Activated T-helper 2 cell treated with anti-CD3 and anti-CD28 coated beads, Interferon-gamma antibody, Interleukin-2, Interleukin-4, amounts not matched to agents 10 μg/mL and 5 μg/mL and 100 μg/mL, durations not matched to agents 14 hours and 24 hours and 36 hours (primary cell): ENCODE measurements around the gene VPS37D. TPM values are rescaled to one million over a fixed set of nuclear protein-coding genes. Genes with fewer than 3 reads are reported as not detected.

Experiments
- DNase-seq: peaks from one replicate; pipeline ENCODE4 v3.0.0; 2021; ENCODE audit warnings: low spot score
- H3K27ac Mint-ChIP-seq: one replicate; pipeline ENCODE4 v1.8.0; 2021; ENCODE audit warnings: mixed read lengths
- H3K27me3 Mint-ChIP-seq: one replicate; pipeline ENCODE4 v1.8.0; 2021; ENCODE audit warnings: low read depth, mixed read lengths
- H3K36me3 Mint-ChIP-seq: one replicate; pipeline ENCODE4 v1.8.0; 2021; ENCODE audit warnings: low read depth, mixed read lengths
- H3K4me1 Mint-ChIP-seq: one replicate; pipeline ENCODE4 v1.8.0; 2021; ENCODE audit warnings: low read depth, mixed read lengths
- H3K4me3 Mint-ChIP-seq: one replicate; pipeline ENCODE4 v1.8.0; 2021; ENCODE audit warnings: low read depth, mild to moderate bottlenecking, moderate library complexity, mixed read lengths
- H3K9me3 Mint-ChIP-seq: one replicate; pipeline ENCODE4 v1.8.0; 2021; ENCODE audit warnings: mixed read lengths
- intact Hi-C: fragments of 100-400 bp; cut with micrococcal nuclease; formaldehyde crosslinking; loops from one replicate; pipeline ENCODE4 v1.15.1; 2023
- total RNA-seq: library from RNA; stranded (reverse); gene quantifications from 2 replicates; pipeline ENCODE4 v1.2.3, GENCODE V29; 2022

VPS37D gene
- total RNA-seq, 1 donor from 2014 or later = 0.30 TPM

- Mint-ChIP-seq H3K9me3 (no peaks in the 10 kb centered on the region), H3K4me1 (peaks cover 3% of the 10 kb centered on the region), H3K36me3 (no peaks in the 10 kb centered on the region), H3K27ac (no peak overlapping the region), H3K4me3 (no peak overlapping the region), H3K27me3 (peaks cover 29% of the 10 kb centered on the region)
- DNase-seq = no peak
- intact Hi-C loops = no loop called here
Observed at GRCh38 chr7:73631558-73631957, 36.1 kb upstream of the VPS37D start.

GRCh38 chr7:73633323-73633722 is 34.3 kb upstream of the VPS37D start:
- no peak for DNase-seq
- Mint-ChIP-seq H3K9me3 (no peaks in the 10 kb centered on the region), H3K4me3 (no peak overlapping the region), H3K4me1 (peaks cover 3% of the 10 kb centered on the region), H3K36me3 (no peaks in the 10 kb centered on the region), H3K27ac (no peak overlapping the region), H3K27me3 (peaks cover 14% of the 10 kb centered on the region)
- intact Hi-C loops = no loop called here

- no peaks in the 10 kb centered on the region for H3K36me3 Mint-ChIP-seq
- peaks cover 10% of the 10 kb centered on the region for H3K27me3 Mint-ChIP-seq
- H3K9me3 Mint-ChIP-seq = no peaks in the 10 kb centered on the region
- DNase-seq = no peak
- peaks cover 3% of the 10 kb centered on the region for H3K4me1 Mint-ChIP-seq
- intact Hi-C loops = no loop called here
- no peak overlapping the region for H3K27ac Mint-ChIP-seq
- no peak overlapping the region for H3K4me3 Mint-ChIP-seq
Observed at GRCh38 chr7:73633844-73634243, 33.8 kb upstream of the VPS37D start.

GRCh38 chr7:73635428-73636200 is 32.0 kb upstream of the VPS37D start:
- intact Hi-C loops = no loop called here
- no peak for DNase-seq
- H3K36me3 Mint-ChIP-seq = no peaks in the 10 kb centered on the region
- H3K4me3 Mint-ChIP-seq = no peak overlapping the region
- no peak overlapping the region for H3K27ac Mint-ChIP-seq
- peaks cover 7% of the 10 kb centered on the region for H3K27me3 Mint-ChIP-seq
- no peaks in the 10 kb centered on the region for H3K9me3 Mint-ChIP-seq
- H3K4me1 Mint-ChIP-seq = peaks cover 3% of the 10 kb centered on the region

- H3K4me1 Mint-ChIP-seq = peaks cover 3% of the 10 kb centered on the region
- peaks cover 4% of the 10 kb centered on the region for H3K9me3 Mint-ChIP-seq
- no peaks in the 10 kb centered on the region for H3K36me3 Mint-ChIP-seq
- H3K4me3 Mint-ChIP-seq = no peak overlapping the region
- DNase-seq = no peak
- H3K27ac Mint-ChIP-seq = no peak overlapping the region
- intact Hi-C loops = no loop called here
- peaks cover 5% of the 10 kb centered on the region for H3K27me3 Mint-ChIP-seq
Observed at GRCh38 chr7:73638911-73639310, 28.7 kb upstream of the VPS37D start.

GRCh38 chr7:73642834-73643233 is 24.8 kb upstream of the VPS37D start:
- H3K27me3 Mint-ChIP-seq = peaks cover 25% of the 10 kb centered on the region
- H3K9me3 Mint-ChIP-seq = peaks cover 4% of the 10 kb centered on the region
- H3K4me3 Mint-ChIP-seq = no peak overlapping the region
- no peaks in the 10 kb centered on the region for H3K4me1 Mint-ChIP-seq
- intact Hi-C loops = no loop called here
- H3K36me3 Mint-ChIP-seq = no peaks in the 10 kb centered on the region
- no peak for DNase-seq
- no peak overlapping the region for H3K27ac Mint-ChIP-seq

GRCh38 chr7:73644688-73645286 is 22.8 kb upstream of the VPS37D start:
- peaks cover 3% of the 10 kb centered on the region for H3K4me1 Mint-ChIP-seq
- H3K27ac Mint-ChIP-seq = no peak overlapping the region
- no peaks in the 10 kb centered on the region for H3K36me3 Mint-ChIP-seq
- no peak overlapping the region for H3K4me3 Mint-ChIP-seq
- intact Hi-C loops = no loop called here
- no peak for DNase-seq
- peaks cover 41% of the 10 kb centered on the region for H3K27me3 Mint-ChIP-seq
- peaks cover 4% of the 10 kb centered on the region for H3K9me3 Mint-ChIP-seq

- intact Hi-C loops = no loop called here
- no peak overlapping the region for H3K4me3 Mint-ChIP-seq
- peaks cover 3% of the 10 kb centered on the region for H3K4me1 Mint-ChIP-seq
- H3K36me3 Mint-ChIP-seq = no peaks in the 10 kb centered on the region
- H3K9me3 Mint-ChIP-seq = peaks cover 4% of the 10 kb centered on the region
- peaks cover 46% of the 10 kb centered on the region for H3K27me3 Mint-ChIP-seq
- H3K27ac Mint-ChIP-seq = no peak overlapping the region
- DNase-seq = no peak
Observed at GRCh38 chr7:73645643-73646174, 21.9 kb upstream of the VPS37D start.

GRCh38 chr7:73646785-73647724 is 20.6 kb upstream of the VPS37D start:
- peaks cover 49% of the 10 kb centered on the region for H3K27me3 Mint-ChIP-seq
- H3K4me3 Mint-ChIP-seq = no peak overlapping the region
- peaks cover 3% of the 10 kb centered on the region for H3K4me1 Mint-ChIP-seq
- no peaks in the 10 kb centered on the region for H3K36me3 Mint-ChIP-seq
- intact Hi-C loops = no loop called here
- peaks cover under 1% of the 10 kb centered on the region for H3K9me3 Mint-ChIP-seq
- H3K27ac Mint-ChIP-seq = no peak overlapping the region
- DNase-seq = no peak

- peaks cover 54% of the 10 kb centered on the region for H3K27me3 Mint-ChIP-seq
- H3K9me3 Mint-ChIP-seq = no peaks in the 10 kb centered on the region
- H3K4me3 Mint-ChIP-seq = peak overlapping the region; percentile 31
- H3K4me1 Mint-ChIP-seq = peaks cover 3% of the 10 kb centered on the region
- H3K27ac Mint-ChIP-seq = no peak overlapping the region
- DNase-seq = no peak
- intact Hi-C loops = no loop called here
- H3K36me3 Mint-ChIP-seq = no peaks in the 10 kb centered on the region
Observed at GRCh38 chr7:73647725-73648592, 19.7 kb upstream of the VPS37D start.

- Mint-ChIP-seq H3K36me3 (no peaks in the 10 kb centered on the region), H3K27me3 (peaks cover 54% of the 10 kb centered on the region), H3K9me3 (no peaks in the 10 kb centered on the region), H3K27ac (no peak overlapping the region), H3K4me3 (peak overlapping the region; percentile 31), H3K4me1 (peaks cover 3% of the 10 kb centered on the region)
- intact Hi-C loops = no loop called here
- no peak for DNase-seq
Observed at GRCh38 chr7:73648593-73649332, 18.9 kb upstream of the VPS37D start.
